ENCODE measurements around the gene CYBB.

The CYBB gene

DNA sequence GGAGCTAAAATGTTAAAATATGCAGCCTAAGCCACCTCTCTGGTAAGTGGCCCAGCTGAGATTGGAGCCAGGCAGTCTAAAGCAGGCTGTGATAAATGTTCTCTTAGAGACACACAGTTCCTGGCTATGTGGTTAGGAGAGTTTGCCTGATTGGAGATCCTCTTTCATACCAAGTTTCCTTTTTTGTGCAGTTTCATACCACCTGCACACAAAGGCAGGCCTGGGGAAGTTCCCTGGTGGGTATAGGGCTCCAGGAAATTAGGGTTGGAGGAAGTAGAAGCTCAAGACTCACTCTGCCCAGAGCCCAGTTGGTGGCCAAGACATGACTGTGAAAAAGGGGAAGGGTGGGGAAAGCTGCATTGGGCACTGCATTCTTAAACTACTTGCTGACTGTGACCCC lies 16.9 kb downstream of the CYBB start:
- Histone ChIP-seq H3K4me3 (no peak overlapping the region), H3K27me3 (no peaks in the 10 kb centered on the region), H3K9me3 (no peaks in the 10 kb centered on the region), H3K4me1 (no peaks in the 10 kb centered on the region), H3K36me3 (no peaks in the 10 kb centered on the region), H3K27ac (no peak overlapping the region)
- intact Hi-C loops (cut with DNase I; ENCODE audit: low total_unique reads), result no loop called here
- DNase-seq, result peak; percentile 25 to 49
- no peak for TF ChIP-seq CTCF (IDR thresholded peaks at IDR 0.05)

GRCh38 chrX:37799936-37800335 lies 20.1 kb downstream of the CYBB start:
- H3K9me3 ChIP-seq, result no peaks in the 10 kb centered on the region
- no peaks in the 10 kb centered on the region for H3K36me3 ChIP-seq
- no peak overlapping the region for H3K27ac ChIP-seq
- no peak for TF ChIP-seq CTCF (IDR thresholded peaks at IDR 0.05)
- no peaks in the 10 kb centered on the region for H3K27me3 ChIP-seq
- no peaks in the 10 kb centered on the region for H3K4me1 ChIP-seq
- no peak overlapping the region for H3K4me3 ChIP-seq
- no peak for DNase-seq
- intact Hi-C loops (cut with DNase I; ENCODE audit: low total_unique reads), result no loop called here

GRCh38 chrX:37800717-37801116 lies 20.9 kb downstream of the CYBB start:
- H3K4me1 ChIP-seq, result no peaks in the 10 kb centered on the region
- no peaks in the 10 kb centered on the region for H3K27me3 ChIP-seq
- H3K27ac ChIP-seq, result no peak overlapping the region
- intact Hi-C loops (cut with DNase I; ENCODE audit: low total_unique reads), result no loop called here
- H3K9me3 ChIP-seq, result no peaks in the 10 kb centered on the region
- H3K4me3 ChIP-seq, result no peak overlapping the region
- H3K36me3 ChIP-seq, result no peaks in the 10 kb centered on the region
- no peak for TF ChIP-seq CTCF (IDR thresholded peaks at IDR 0.05)
- DNase-seq, result no peak

DNA sequence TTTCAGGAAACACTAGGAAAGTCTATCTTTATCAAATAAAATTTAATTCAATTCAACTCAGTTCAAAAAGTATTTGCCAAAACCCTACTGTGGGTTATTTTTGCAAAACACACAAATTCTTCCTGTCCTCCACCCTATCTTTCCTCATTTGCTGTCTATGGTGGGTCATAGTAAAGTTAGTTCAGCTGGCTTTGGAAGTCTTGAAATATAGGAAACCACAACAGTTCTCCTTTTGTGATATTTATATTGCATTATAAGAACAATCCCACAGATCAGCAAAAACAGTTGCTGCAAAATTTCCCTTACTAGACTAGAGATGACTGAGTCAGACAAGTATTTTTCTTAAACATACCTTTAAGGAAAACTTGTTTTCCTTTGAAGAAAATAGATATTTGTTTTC lies 22.2 kb downstream of the CYBB start:
- no peak overlapping the region for H3K4me3 ChIP-seq
- no peak overlapping the region for H3K27ac ChIP-seq
- DNase-seq, result no peak
- no peaks in the 10 kb centered on the region for H3K9me3 ChIP-seq
- no peaks in the 10 kb centered on the region for H3K4me1 ChIP-seq
- no peaks in the 10 kb centered on the region for H3K27me3 ChIP-seq
- no peaks in the 10 kb centered on the region for H3K36me3 ChIP-seq
- no peak for TF ChIP-seq CTCF (IDR thresholded peaks at IDR 0.05)
- intact Hi-C loops (cut with DNase I; ENCODE audit: low total_unique reads), result no loop called here

GRCh38 chrX:37803057-37803456 lies 23.2 kb downstream of the CYBB start:
- H3K9me3 ChIP-seq, result no peaks in the 10 kb centered on the region
- H3K27ac ChIP-seq, result no peak overlapping the region
- intact Hi-C loops (cut with DNase I; ENCODE audit: low total_unique reads), result no loop called here
- H3K36me3 ChIP-seq, result no peaks in the 10 kb centered on the region
- H3K4me3 ChIP-seq, result no peak overlapping the region
- no peaks in the 10 kb centered on the region for H3K27me3 ChIP-seq
- no peaks in the 10 kb centered on the region for H3K4me1 ChIP-seq
- DNase-seq, result no peak
- no peak for TF ChIP-seq CTCF (IDR thresholded peaks at IDR 0.05)

DNA sequence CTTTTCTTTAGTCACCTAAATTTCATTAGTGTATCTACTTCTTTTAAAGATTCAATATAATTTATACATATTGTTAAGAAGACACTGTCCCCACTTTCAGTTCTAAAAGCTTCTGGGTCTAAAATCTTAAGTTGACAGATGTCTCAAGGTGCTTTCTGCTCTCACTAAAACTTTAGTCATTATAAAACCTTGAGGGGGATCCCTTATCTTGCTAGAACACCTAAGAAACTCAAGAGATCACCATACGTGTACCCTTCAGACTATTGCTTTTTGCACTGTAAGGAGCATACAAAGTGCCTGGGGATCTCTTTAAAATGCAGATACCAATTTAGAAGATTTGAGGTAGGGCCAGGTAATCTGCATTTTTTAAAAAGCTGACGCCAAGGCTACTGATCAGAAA lies 30.1 kb downstream of the CYBB start:
- no peaks in the 10 kb centered on the region for H3K27me3 ChIP-seq
- TF ChIP-seq CTCF (IDR thresholded peaks at IDR 0.05), result no peak
- no peaks in the 10 kb centered on the region for H3K9me3 ChIP-seq
- H3K36me3 ChIP-seq, result no peaks in the 10 kb centered on the region
- H3K4me3 ChIP-seq, result no peak overlapping the region
- no peak for DNase-seq
- intact Hi-C loops (cut with DNase I; ENCODE audit: low total_unique reads), result no loop called here
- no peak overlapping the region for H3K27ac ChIP-seq
- no peaks in the 10 kb centered on the region for H3K4me1 ChIP-seq
